ENCODE data around the gene SLPI. TPM values are rescaled to one million over a fixed set of nuclear protein-coding genes. Genes with fewer than 3 reads are reported as not detected.

Gene SLPI
- total and polyA plus RNA-seq, 11 donors = 0.37 to 187 (median 1.5) TPM; not detected in 2

GRCh38 chr20:45290677-45291355 is 36.5 kb upstream of the SLPI start:
- H3K36me3 ChIP-seq = no peaks in the 10 kb centered on the region
- ATAC-seq (peak; percentile 57 to 74 (median 70)), DNase-seq (peak; percentile 61 to 81 (median 73))
- H3K27me3 ChIP-seq = peaks cover 0 to 44% (median 9%) of the 10 kb centered on the region in 9 donors
- no peak for TF ChIP-seq POLR2A (IDR thresholded peaks at IDR 0.05)
- TF ChIP-seq, protein P1, sequence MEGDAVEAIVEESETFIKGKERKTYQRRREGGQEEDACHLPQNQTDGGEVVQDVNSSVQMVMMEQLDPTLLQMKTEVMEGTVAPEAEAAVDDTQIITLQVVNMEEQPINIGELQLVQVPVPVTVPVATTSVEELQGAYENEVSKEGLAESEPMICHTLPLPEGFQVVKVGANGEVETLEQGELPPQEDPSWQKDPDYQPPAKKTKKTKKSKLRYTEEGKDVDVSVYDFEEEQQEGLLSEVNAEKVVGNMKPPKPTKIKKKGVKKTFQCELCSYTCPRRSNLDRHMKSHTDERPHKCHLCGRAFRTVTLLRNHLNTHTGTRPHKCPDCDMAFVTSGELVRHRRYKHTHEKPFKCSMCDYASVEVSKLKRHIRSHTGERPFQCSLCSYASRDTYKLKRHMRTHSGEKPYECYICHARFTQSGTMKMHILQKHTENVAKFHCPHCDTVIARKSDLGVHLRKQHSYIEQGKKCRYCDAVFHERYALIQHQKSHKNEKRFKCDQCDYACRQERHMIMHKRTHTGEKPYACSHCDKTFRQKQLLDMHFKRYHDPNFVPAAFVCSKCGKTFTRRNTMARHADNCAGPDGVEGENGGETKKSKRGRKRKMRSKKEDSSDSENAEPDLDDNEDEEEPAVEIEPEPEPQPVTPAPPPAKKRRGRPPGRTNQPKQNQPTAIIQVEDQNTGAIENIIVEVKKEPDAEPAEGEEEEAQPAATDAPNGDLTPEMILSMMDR (IDR thresholded peaks at IDR 0.05) = peak; percentile 68 to 90 (median 78)
- H3K4me3 ChIP-seq = no peak overlapping the region
- 22 to 31% (median 26%) methylated on average over 8 of the region's 8 CpGs for WGBS, 4 donors
- peaks cover 0 to 19% (median 8%) of the 10 kb centered on the region in 12 donors for H3K4me1 ChIP-seq
- intact Hi-C loops (cut with DNase I) = loop anchor here in 8 of 10 donors (2.0 to 10.0 kb wide), 9 partner anchors 194 to 280 kb away; no protein-coding TSS in a partner anchor
- no peak overlapping the region for H3K27ac ChIP-seq
- H3K9me3 ChIP-seq = no peaks in the 10 kb centered on the region

GRCh38 chr20:45289942-45290676 is 35.7 kb upstream of the SLPI start:
- WGBS, 4 donors = 73 to 80% (median 74%) methylated on average over 13 of the region's 13 CpGs
- no peak for TF ChIP-seq POLR2A (IDR thresholded peaks at IDR 0.05)
- ATAC-seq (no peak), DNase-seq (no peak)
- H3K36me3 ChIP-seq = no peaks in the 10 kb centered on the region
- H3K4me3 ChIP-seq = no peak overlapping the region
- H3K9me3 ChIP-seq = no peaks in the 10 kb centered on the region
- H3K4me1 ChIP-seq = peaks cover 0 to 19% (median 8%) of the 10 kb centered on the region in 12 donors
- no peak overlapping the region for H3K27ac ChIP-seq
- intact Hi-C loops (cut with DNase I) = loop anchor here in 9 of 10 donors (2.0 to 10.0 kb wide), 9 partner anchors 193 to 279 kb away; no protein-coding TSS in a partner anchor
- peaks cover 0 to 39% (median 6%) of the 10 kb centered on the region in 9 donors for H3K27me3 ChIP-seq

DNA sequence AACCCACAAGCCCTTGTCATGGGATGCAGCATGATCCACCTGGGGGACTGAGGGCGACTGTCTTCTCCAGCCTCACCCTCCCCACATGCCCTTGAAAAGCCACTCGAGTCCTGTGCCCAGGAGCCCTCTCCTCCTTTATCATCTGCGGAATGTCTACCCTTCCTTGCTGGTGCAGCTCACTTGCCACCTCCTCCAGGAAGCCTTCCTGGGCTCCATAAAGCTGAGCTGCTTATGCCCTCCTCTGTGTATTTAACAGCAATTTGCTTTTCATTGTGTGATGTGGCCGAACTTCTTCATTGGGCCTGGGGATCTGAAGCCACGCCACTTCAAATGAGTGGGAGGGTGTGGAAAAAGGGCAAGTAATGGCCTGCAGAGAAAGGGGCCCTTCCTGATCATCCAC is 34.5 kb upstream of the SLPI start:
- Histone ChIP-seq H3K27ac (no peak overlapping the region), H3K9me3 (no peaks in the 10 kb centered on the region), H3K27me3 (peaks cover 0 to 28% (median 6%) of the 10 kb centered on the region in 9 donors), H3K36me3 (no peaks in the 10 kb centered on the region), H3K4me1 (peaks cover 0 to 16% (median 8%) of the 10 kb centered on the region in 12 donors), H3K4me3 (no peak overlapping the region)
- 80 to 91% (median 86%) methylated on average over 5 of the region's 5 CpGs for WGBS, 4 donors
- TF ChIP-seq, protein P1 (IDR thresholded peaks at IDR 0.05) = no peak
- no peak for TF ChIP-seq POLR2A (IDR thresholded peaks at IDR 0.05)
- DNase-seq (no peak), ATAC-seq (no peak)
- intact Hi-C loops (cut with DNase I) = loop anchor here in 1 of 10 donors (10.0 kb wide), 1 partner anchor 244 kb away; no protein-coding TSS in a partner anchor

- intact Hi-C loops (cut with DNase I) = loop anchor here in 1 of 10 donors (10.0 kb wide), 1 partner anchor 244 kb away; no protein-coding TSS in a partner anchor
- Histone ChIP-seq H3K4me1 (peaks cover 0 to 11% (median 5%) of the 10 kb centered on the region in 12 donors), H3K36me3 (no peaks in the 10 kb centered on the region), H3K27ac (no peak overlapping the region), H3K27me3 (peaks cover 0 to 25% (median 4%) of the 10 kb centered on the region in 9 donors), H3K9me3 (no peaks in the 10 kb centered on the region), H3K4me3 (no peak overlapping the region)
- no peak for DNase-seq
- TF ChIP-seq, protein P1 (IDR thresholded peaks at IDR 0.05) = no peak
- no peak for TF ChIP-seq POLR2A (IDR thresholded peaks at IDR 0.05)
- WGBS, 4 donors = 72 to 77% (median 75%) methylated on average over 4 of the region's 4 CpGs
- ATAC-seq = no peak
Measured at GRCh38 chr20:45288376-45288775, 34.0 kb upstream of the SLPI start.

Data from heart left ventricle (tissue), 16 donors.